NCI-H2196 (cell line): Measurements from ENCODE around the gene XRCC2.
"Not testable (repeated sequence)": the region's sequence is repeated elsewhere in the genome, so short reads cannot be mapped to it uniquely, and the experiment has no call there.

ENCODE experiments used
- DNase-seq: peaks from one replicate; lab custom pipeline; 2025; ENCODE audit not compliant: unreplicated experiment; lab: John Stamatoyannopoulos, UW

XRCC2 gene

DNA sequence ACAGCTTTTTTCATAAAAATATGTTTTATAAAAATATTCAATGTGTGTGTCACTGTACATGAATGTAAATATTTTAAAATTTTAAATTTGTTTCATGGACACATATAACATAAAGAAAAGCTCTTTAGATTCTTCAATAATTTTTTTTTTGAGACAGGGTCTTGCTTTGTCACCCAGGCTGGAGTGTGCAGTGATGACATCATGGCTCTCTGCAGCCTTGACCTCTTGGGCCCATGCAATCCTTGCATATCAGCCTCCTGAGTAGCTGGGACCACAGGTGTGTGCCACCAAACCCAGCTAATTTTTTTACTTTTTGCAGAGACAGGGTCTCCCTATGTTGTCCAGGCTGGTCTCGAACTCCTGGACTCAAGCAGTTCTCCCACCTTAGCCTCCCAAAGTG is 9.9 kb downstream of the XRCC2 start:
- no peak for DNase-seq

DNA sequence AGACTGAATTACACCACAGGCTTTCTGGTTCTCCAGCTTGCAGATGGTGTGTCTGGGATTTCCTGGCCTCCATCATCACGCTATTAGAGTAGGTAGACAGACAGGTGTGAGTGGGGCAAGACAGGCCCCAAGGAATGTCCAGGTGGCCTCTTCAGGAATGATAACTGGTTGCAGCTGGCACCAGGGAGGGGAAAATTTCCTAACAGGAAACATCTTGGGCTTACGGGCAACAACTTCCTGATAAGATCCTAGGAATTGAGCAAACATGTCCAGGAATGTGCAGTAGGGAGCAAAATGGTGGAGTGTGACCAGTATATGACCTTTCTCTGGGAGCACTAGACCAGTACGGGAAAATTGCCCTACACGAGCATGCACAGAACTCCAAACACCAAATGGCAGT is 11.3 kb downstream of the XRCC2 start:
- DNase-seq: no peak

DNA sequence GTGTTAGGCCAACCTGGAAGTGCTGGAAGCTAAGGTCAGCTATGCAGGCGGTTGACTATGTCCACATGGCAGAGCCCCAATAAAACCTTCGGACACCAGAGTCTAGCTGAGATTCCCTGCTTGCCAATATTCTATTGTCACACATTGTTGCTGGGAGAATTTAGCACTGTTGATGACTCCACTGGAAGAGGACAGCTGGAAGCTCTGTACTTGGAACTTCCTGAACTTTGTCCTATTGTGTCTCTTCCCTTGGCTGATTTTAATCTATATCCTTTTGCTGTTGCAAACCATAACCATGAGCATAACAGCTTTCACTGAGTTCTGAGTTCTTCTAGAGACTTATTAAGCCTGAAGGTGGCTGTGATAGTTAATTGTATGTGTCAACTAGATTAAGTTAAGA is 12.0 kb downstream of the XRCC2 start:
- DNase-seq: no peak

DNA sequence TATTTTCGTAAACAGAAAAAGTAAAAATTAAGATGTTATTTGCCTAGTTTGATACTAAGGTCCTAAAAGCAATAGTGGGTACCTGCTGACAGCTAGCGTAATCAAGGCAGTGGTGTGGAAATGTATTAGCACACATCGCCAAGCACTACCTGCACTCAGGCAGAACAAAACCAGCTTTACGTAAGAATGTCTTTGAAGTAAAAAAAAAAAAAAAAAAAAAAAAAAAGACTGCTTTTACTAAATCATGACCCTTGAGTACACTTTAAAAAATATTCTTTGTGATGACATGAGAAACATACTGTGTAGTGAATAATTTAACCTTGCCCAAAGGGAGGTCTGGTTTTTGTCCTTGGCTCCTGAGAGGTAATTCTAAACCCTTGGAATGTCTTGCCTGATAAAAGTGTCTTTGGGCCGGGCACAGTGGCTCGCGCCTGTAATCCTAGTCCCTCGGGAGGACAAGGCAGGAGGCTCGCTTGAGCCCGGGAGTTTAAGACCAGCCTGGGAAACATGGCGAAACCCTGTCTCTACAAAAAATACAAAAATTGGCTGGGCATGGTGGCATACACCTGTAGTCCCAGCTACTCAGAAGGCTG is 12.7 kb downstream of the XRCC2 start:
- DNase-seq: no peak

DNA sequence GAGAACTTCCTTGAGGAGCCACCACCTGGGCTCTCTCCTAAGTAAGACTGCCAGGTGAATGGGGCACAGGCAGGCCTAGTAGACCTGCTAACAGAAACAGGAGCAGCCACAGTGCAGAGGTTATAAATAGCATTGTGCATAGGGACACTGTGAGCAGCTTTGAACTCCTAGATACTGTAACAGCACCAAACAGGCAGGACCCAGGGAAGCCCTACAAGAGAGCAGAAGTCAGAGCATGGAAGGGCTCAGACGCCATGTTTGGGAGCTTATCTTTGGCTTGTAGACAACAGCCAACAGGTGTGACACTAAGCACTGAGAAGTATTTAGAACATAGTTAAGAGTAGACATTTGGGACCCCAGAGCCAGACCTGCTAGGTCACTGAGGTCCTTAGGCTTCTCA is 14.5 kb downstream of the XRCC2 start:
- no peak for DNase-seq

DNA sequence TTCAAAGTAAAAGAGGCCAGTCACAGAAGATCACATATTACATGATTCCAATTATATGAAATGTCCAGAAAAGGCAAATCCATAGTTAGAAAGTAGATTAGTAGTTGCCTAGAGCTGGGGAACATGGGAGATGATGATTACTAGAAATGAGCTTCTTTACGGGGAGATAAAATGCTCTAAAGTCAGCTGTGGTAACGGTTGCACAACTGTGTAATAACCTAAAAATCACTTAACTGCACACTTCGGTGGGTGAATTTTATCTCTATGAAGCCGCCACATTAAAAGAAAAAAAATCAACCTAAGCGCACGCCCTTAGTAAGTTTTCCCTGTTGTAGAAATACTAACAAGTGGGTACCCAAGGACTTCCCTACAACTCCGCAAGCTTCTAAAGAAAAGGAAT is 15.9 kb downstream of the XRCC2 start:
- DNase-seq: no peak

DNA sequence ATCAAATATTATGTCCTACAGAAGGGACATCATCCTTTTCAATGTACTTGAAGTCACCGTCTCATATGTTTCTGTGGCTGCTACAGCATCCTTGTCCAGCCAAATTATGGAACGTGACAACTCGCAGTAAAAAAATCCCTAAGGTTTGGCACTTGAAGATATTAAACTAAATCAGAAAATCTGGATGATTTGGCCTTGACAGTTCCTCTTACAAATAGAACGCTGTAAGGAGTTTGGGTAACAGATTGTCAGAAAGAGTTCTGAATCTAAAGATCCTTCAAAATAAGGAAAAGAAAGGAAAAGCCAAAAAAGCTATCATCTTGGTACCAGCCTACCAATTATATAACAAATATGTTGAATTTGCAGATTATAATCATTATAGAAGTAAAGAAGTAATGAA is 21.0 kb downstream of the XRCC2 start:
- DNase-seq: no peak

DNA sequence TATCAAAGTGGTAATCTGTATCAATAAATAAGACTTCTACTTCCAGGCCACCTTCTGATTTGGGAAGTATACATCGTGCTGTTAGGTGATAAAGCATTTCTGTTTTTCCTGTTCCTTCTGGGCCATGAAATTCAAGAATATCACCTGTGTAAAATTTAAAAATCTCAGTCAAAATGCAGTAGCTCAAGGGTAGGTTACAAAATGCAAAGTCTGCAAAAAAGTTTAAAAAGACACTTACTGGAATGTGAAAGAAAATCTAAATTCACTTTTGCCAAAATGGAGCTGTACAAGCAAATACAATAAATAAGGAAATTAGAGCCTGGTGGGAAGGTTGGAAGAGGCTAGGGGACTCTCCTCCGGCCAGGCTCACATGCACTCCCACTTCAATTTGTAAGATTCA is 26.7 kb downstream of the XRCC2 start:
- DNase-seq: no peak

DNA sequence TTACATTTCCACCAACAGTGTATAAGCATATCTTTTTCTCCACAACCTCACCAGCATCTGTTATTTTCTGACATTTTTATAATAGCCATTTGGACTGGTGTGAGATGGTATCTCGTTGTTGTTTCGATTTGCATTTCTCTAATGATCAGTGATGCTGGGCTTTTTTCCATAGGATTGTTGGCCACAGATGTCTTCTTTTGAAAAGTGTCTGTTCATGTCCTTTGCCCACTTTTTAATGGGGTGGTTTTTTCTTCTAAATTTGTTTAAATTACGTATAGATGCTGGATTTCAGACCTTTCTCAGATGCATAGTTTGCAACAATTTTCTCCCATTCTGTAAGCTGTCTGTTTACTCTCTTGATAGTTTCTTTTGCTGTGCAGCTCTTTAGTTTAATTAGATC is 28.9 kb downstream of the XRCC2 start:
- no peak for DNase-seq

DNA sequence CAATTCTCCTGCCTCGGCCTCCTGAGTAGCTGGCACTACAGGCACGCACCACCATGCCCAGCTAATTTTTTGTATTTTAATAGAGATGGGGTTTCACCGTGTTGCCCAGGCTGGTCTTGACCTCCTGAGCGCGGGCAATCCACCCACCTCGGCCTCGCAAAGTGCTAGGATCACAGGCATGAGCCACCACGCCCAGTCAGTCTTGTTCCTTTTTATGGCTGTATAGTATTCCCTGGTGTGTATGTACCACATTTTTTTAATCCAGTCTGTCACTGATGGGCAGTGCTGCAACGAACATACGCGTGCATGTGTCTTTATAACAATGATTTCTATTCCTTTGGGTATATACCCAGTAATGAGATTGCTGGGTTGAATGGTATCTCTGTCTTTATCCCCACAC is 29.4 kb downstream of the XRCC2 start:
- DNase-seq: not testable (repeated sequence)

DNA sequence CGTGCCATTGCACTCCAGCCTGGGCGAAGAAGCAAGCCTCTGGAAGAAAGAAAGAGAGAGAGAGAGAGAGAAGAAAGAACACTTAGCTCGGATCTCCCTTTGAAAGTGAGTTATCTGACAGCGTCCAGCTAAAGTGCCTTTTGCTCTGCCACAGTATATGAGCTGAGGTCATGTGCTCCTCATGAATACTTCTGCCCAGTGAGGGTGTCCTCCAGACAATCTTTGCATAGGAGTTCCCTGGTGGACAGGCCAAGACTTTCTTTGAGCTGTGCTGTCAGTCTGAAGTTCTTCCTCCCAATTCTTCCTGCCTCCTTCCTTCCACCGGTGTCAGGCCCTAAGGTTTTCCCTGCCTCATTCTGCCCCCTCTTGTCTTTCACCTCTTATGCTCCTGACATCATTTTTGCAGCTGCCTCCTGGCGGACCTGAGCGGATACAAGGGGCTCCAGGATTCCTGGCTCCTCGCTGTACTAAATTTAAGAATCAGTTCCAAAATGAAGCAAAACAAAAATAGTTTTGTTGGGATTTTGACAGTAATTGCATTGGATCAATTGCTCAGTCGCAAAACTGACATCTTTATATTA is 31.9 kb downstream of the XRCC2 start:
- no peak for DNase-seq

DNA sequence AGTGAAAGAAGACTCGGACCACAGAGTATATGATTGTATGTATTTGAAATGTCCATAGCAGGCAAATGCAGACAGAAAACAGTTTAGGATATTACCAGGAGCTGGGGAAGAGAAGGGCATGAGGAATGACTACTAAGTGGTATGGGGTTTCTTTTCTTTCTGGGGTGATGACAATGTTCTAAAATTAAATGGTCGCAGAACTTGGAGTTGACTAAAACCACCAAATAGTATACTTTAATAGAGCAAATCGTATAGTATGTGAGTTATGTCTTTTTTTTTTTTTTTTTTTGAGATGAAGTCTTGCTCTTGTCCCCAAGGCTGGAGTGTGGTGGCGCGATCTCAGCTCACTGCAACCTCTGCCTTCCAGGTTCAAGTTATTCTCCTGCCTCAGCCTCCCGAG is 34.6 kb downstream of the XRCC2 start:
- DNase-seq: no peak

DNA sequence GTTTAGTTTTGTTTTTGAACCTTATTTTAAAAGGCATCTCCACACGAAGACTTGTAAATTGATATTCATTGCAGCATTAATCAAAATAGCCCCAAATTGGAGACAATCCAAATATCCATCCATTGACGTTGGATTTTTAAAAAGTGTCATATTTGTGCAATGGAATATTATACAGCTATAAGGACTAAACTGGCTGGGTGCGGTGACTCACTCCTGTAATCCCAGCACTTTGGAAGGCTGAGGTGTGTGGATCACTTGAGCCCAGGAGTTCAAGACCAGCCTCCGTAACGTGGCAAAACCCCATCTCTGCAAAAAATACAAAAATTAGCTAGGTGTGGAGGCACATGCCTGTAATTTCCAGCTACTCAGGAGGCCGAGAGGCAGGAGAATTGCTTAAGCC is 35.1 kb downstream of the XRCC2 start:
- no peak for DNase-seq

DNA sequence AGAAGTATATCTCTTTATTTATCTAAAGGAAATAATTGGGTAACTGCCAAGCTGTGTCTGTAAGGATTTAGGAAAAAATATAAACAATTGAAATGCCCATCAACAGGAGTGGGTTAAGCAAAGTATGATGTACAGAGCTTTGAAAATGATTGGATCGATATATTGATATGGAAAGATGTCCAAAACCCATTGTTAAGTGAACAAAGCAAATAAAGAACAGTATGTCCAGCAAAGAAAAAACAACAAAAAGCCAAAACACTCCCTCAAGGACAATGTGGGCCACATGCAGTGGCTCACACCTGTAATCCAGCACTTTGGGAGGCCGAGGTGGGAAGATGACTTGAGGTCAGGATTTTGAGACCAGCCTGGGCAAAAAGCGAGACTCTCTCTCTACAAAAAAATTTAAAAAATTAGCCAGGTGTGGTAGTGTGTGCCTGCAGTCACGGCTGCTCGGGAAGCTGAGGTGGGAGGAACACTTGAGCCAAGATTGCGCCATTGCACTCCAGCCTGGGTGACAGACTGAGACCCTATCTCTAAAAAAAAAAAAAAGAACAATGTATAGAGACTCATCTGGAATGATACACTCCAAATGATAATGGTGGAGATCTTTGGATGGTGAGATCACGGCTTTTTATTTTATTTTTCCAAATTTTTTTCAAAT is 37.9 kb downstream of the XRCC2 start:
- no peak for DNase-seq

DNA sequence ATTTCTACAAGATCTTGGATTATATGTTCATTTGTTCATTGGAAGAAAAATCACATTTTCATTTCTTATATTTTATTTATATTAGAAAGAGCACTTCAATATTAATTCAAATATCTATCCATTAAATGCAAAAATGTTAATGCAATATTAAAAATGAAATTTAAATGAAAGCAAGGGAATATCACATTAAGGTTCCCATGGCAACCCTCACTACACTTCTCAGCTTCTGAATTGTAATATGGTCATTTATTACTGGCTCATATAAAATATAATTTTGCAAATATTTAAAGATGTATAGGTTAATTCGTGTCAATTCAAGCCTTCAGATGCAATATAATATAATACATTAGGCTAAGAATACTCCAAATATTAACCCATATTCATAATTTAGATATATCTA is 38.8 kb downstream of the XRCC2 start:
- no peak for DNase-seq

DNA sequence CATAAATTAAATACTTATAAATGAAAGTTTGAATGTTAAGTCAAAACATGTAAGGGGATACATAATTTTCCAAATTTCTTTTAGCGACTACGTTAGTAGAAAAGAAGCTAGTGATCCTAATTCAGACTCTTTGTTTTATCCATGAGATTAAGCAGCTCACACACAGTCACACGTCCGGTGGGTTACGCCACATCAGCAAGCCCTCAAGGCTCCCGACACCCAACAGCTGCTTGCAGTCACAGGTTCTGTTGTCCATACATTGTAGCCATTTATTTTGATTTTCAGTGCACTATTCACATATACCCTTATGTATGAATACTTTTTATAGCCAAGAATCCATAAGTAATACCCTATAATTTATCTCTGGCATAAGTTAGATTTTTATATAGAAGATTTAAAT is 39.5 kb downstream of the XRCC2 start:
- no peak for DNase-seq

DNA sequence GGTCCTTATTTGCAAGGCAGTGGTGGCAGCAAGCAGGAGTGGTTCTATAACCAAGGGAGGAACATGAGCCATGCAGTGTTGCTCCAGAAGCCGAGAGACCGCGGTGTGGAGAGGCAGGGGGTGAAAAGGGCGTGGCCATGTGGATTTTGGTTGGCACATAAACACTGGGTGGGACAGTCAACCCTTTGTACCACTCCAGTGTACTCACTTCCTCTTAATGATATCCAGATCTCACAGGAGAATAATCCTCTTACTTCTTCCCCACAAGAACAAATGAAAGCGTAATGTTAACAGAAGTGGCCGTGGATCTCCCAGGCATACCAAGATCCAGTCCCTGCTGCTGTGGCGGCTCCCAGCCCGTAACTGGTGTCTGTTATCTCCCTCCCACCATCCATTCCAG is 42.4 kb downstream of the XRCC2 start:
- DNase-seq: no peak

DNA sequence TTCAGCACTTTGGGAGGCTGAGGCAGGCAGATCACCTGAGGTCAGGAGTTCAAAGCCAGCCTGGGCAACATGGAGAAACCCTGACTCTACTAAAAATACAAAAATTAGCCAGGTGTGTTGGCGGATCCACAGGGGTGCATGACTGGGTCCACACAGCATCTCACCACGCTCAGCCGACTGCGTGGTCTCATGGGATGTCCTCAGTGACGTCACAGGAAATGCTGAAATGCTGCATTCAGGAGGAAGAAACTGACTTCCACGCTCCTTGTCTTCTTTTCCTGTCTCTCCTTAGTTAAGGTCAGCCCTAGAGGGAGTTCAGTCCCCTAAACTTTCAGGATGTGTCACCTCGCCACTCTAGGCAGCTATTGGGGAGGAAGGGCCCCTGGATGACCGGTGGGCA is 42.9 kb downstream of the XRCC2 start:
- DNase-seq: no peak

DNA sequence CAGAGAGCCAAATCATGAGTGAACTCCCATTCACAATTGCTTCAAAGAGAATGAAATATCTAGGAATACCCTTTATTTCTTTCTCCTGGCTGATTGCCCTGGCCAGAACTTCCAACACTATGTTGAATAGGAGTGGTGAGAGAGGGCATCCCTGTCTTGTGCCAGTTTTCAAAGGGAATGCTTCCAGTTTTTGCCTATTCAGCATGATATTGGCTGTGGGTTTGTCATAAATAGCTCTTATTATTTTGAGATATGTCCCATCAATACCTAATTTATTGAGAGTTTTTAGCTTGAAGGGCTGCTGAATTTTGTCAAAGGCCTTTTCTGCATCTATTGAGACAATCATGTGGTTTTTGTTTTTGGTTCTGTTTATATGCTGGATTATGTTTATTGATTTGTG is 47.2 kb downstream of the XRCC2 start:
- not testable (repeated sequence) for DNase-seq

DNA sequence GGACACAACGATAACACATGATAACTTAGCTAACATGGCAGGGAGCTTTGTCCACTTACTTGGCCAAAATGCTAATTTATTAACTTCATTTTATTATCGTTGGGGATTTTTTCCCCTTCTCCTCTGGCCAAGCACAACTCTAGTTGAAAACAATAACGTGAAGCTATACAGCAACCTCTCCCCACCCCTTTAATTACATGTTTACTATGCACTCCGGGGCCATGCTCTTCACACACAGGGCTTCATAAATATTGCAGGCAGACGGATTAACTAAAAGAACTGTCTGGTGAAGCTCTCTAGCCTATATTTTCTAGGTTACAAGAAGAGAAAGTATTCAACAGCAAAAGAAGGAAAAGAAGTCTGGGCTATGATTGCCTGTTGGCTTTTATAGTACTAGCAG is 51.7 kb downstream of the XRCC2 start:
- no peak for DNase-seq

DNA sequence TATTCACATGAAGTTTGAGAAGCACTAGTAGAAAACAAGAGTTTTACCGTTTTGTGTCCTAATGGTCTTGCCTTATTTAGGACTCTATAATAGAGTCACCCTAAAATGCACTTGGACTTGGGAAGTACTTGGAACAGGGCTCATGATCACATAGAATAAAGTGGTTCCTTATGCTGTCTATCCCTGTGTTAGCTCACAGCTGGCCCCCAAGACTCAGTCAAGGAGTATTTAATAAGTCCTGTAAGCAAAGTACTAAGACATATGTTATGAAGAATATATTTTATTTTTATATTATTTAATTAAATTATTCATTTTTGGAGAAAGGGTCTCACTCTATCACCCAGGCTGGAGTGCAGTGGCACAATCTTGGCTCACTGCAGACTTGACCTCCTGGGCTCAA is 54.5 kb downstream of the XRCC2 start:
- DNase-seq: no peak

DNA sequence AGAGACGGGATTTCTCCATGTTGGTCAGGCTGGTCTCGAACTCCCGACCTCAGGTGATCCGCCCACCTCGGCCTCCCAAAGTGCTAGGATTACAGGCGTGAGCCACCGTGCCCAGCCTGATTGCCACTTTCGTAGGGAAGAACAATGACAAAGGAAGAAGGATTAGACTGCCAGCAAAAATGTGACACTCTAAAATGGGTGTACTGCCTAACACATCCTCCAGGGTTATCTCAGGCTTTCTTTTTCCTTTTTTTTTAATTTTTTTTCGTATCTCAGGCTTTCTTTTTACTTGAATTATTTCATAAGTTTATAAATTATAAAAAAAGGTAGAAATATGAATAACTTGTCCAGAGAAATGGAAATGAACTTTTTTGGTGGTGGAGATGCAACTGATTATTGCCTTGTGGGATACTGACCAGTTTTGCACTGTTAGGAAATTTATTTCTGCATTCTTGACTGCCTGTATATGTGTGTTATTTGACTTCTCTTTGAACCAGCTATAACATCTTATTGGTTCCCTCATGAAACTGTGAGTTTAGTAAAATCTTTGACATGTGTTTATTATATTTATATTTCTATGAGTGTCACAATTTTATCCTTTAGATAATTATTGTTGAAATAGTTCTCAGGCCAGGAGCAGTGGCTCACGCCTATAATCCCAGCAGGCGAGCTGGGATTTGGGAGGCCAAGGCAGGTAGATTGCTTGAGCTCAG is 56.8 kb downstream of the XRCC2 start:
- DNase-seq: no peak
